ENCODE results near the gene LY6G5B.
A peak's percentile ranks its signal among the peaks of the same experiment; 100 is the strongest.

Gene LY6G5B

GRCh38 chr6:31666337-31666965, 3.3 kb upstream of the LY6G5B start:
- Histone ChIP-seq H3K4me2 (ENCODE audit: insufficient read depth, low read length, poor library complexity, severe bottlenecking) (peak overlapping the region; percentile 71), H2BK5ac (ENCODE audit: low read length) (peak overlapping the region; percentile 25), H3K14ac (ENCODE audit: low read length) (no peak overlapping the region), H3K9ac (ENCODE audit: low read depth, low read length, poor library complexity) (peak overlapping the region; percentile 99), H3K27ac (replicated peaks; ENCODE audit: low read length) (no peak overlapping the region), H3K79me1 (ENCODE audit: low read depth, low read length) (peaks cover 7% of the 10 kb centered on the region), H3K4me1 (ENCODE audit: control insufficient read depth in 2 of 2, insufficient read depth in 1 of 2, low read depth in 1 of 2, low read length in 2 of 2) (peaks cover 13 to 14% of the 10 kb centered on the region in 2 donors), H3K18ac (ENCODE audit: low read length) (peak overlapping the region; percentile 97), H2BK120ac (ENCODE audit: low read depth, low read length) (no peak overlapping the region), H3K9me3 (replicated peaks in 1 of 2; ENCODE audit: control insufficient read depth in 2 of 2, insufficient read depth in 1 of 2, low read depth in 1 of 2, low read length in 2 of 2) (no peaks in the 10 kb centered on the region), H2AFZ (ENCODE audit: low read length) (peak overlapping the region; percentile 85), H2BK15ac (ENCODE audit: low read length) (no peak overlapping the region), H2BK12ac (ENCODE audit: low read length) (no peak overlapping the region), H3K27me3 (ENCODE audit: control insufficient read depth in 3 of 3, insufficient read depth in 3 of 3, low read depth in 1 of 3, low read length in 3 of 3) (no peaks in the 10 kb centered on the region), H3K36me3 (replicated peaks in 1 of 2; ENCODE audit: control insufficient read depth in 2 of 2, insufficient read depth in 2 of 2, low read length in 2 of 2) (peaks cover 42 to 78% of the 10 kb centered on the region in 2 donors), H2AK5ac (ENCODE audit: low read depth, low read length) (peak overlapping the region; percentile 21), H3K4ac (ENCODE audit: low read length) (no peak overlapping the region), H4K8ac (ENCODE audit: low read depth, low read length) (no peak overlapping the region), H3K4me3 (ENCODE audit: low read length in 2 of 2) (peak overlapping the region; percentile 90 to 92), H4K91ac (ENCODE audit: low read depth, low read length, poor library complexity) (no peak overlapping the region), H3K23ac (ENCODE audit: low read depth, low read length, poor library complexity) (peak overlapping the region; percentile 58)
- no peak for DNase-seq (ENCODE audit: low spot score)
- no CpG with 5 or more reads among the region's 15 CpGs for WGBS, 2 donors (ENCODE audit: extremely low coverage in 2 of 2, insufficient read length in 2 of 2, insufficient replicate concordance in 1 of 2)

- no peaks in the 10 kb centered on the region for H3K79me1 ChIP-seq (ENCODE audit: low read depth, low read length)
These were observed 6.6 kb downstream of the LY6G5B start for GRCh38 chr6:31676322-31676903.

GRCh38 chr6:31676904-31677303, 7.1 kb downstream of the LY6G5B start:
- Histone ChIP-seq H2AFZ (ENCODE audit: low read length) (no peak overlapping the region), H3K14ac (ENCODE audit: low read length) (no peak overlapping the region), H3K36me3 (replicated peaks in 1 of 2; ENCODE audit: control insufficient read depth in 2 of 2, insufficient read depth in 2 of 2, low read length in 2 of 2) (peaks cover 8 to 22% of the 10 kb centered on the region in 2 donors), H3K23ac (ENCODE audit: low read depth, low read length, poor library complexity) (no peak overlapping the region), H4K8ac (ENCODE audit: low read depth, low read length) (no peak overlapping the region), H3K9ac (ENCODE audit: low read depth, low read length, poor library complexity) (no peak overlapping the region), H3K4ac (ENCODE audit: low read length) (no peak overlapping the region), H2BK12ac (ENCODE audit: low read length) (no peak overlapping the region), H4K91ac (ENCODE audit: low read depth, low read length, poor library complexity) (no peak overlapping the region), H3K9me3 (replicated peaks in 1 of 2; ENCODE audit: control insufficient read depth in 2 of 2, insufficient read depth in 1 of 2, low read depth in 1 of 2, low read length in 2 of 2) (no peaks in the 10 kb centered on the region), H2AK5ac (ENCODE audit: low read depth, low read length) (no peak overlapping the region), H3K27me3 (ENCODE audit: control insufficient read depth in 3 of 3, insufficient read depth in 3 of 3, low read depth in 1 of 3, low read length in 3 of 3) (peaks cover 0 to 14% (median 6%) of the 10 kb centered on the region in 3 experiments), H3K4me1 (ENCODE audit: control insufficient read depth in 2 of 2, insufficient read depth in 1 of 2, low read depth in 1 of 2, low read length in 2 of 2) (peaks cover 2 to 4% of the 10 kb centered on the region in 2 donors), H3K4me3 (ENCODE audit: low read length in 2 of 2) (no peak overlapping the region), H2BK15ac (ENCODE audit: low read length) (no peak overlapping the region), H3K27ac (replicated peaks; ENCODE audit: low read length) (no peak overlapping the region), H3K18ac (ENCODE audit: low read length) (no peak overlapping the region), H2BK5ac (ENCODE audit: low read length) (no peak overlapping the region), H2BK120ac (ENCODE audit: low read depth, low read length) (no peak overlapping the region), H3K4me2 (ENCODE audit: insufficient read depth, low read length, poor library complexity, severe bottlenecking) (no peak overlapping the region), H3K79me1 (ENCODE audit: low read depth, low read length) (no peaks in the 10 kb centered on the region)
- no peak for DNase-seq (ENCODE audit: low spot score)
- no CpG with 5 or more reads among the region's 6 CpGs for WGBS, 2 donors (ENCODE audit: extremely low coverage in 2 of 2, insufficient read length in 2 of 2, insufficient replicate concordance in 1 of 2)

More at GRCh38 chr6:31676322-31676903, 6.6 kb downstream of the LY6G5B start:
- Histone ChIP-seq H2BK5ac (ENCODE audit: low read length) (no peak overlapping the region), H3K18ac (ENCODE audit: low read length) (no peak overlapping the region), H3K14ac (ENCODE audit: low read length) (no peak overlapping the region), H3K27ac (replicated peaks; ENCODE audit: low read length) (no peak overlapping the region), H3K4me2 (ENCODE audit: insufficient read depth, low read length, poor library complexity, severe bottlenecking) (no peak overlapping the region), H3K4me1 (ENCODE audit: control insufficient read depth in 2 of 2, insufficient read depth in 1 of 2, low read depth in 1 of 2, low read length in 2 of 2) (peaks cover 2% of the 10 kb centered on the region in 2 donors), H4K91ac (ENCODE audit: low read depth, low read length, poor library complexity) (no peak overlapping the region), H3K9ac (ENCODE audit: low read depth, low read length, poor library complexity) (peak overlapping the region; percentile 10), H3K23ac (ENCODE audit: low read depth, low read length, poor library complexity) (no peak overlapping the region), H2BK120ac (ENCODE audit: low read depth, low read length) (no peak overlapping the region), H2AFZ (ENCODE audit: low read length) (no peak overlapping the region), H3K4me3 (ENCODE audit: low read length in 2 of 2) (no peak overlapping the region), H2BK15ac (ENCODE audit: low read length) (no peak overlapping the region), H3K9me3 (replicated peaks in 1 of 2; ENCODE audit: control insufficient read depth in 2 of 2, insufficient read depth in 1 of 2, low read depth in 1 of 2, low read length in 2 of 2) (no peaks in the 10 kb centered on the region), H3K27me3 (ENCODE audit: control insufficient read depth in 3 of 3, insufficient read depth in 3 of 3, low read depth in 1 of 3, low read length in 3 of 3) (peaks cover 0 to 9% (median 1%) of the 10 kb centered on the region in 3 experiments), H2BK12ac (ENCODE audit: low read length) (no peak overlapping the region), H3K4ac (ENCODE audit: low read length) (no peak overlapping the region), H2AK5ac (ENCODE audit: low read depth, low read length) (no peak overlapping the region), H4K8ac (ENCODE audit: low read depth, low read length) (no peak overlapping the region), H3K36me3 (replicated peaks in 1 of 2; ENCODE audit: control insufficient read depth in 2 of 2, insufficient read depth in 2 of 2, low read length in 2 of 2) (peaks cover 11 to 24% of the 10 kb centered on the region in 2 donors)
- WGBS, 2 donors (ENCODE audit: extremely low coverage in 2 of 2, insufficient read length in 2 of 2, insufficient replicate concordance in 1 of 2): no CpG with 5 or more reads among the region's 4 CpGs
- DNase-seq (ENCODE audit: low spot score): no peak

GRCh38 chr6:31677955-31678354, 8.2 kb downstream of the LY6G5B start:
- no CpG with 5 or more reads among the region's 8 CpGs for WGBS, 2 donors (ENCODE audit: extremely low coverage in 2 of 2, insufficient read length in 2 of 2, insufficient replicate concordance in 1 of 2)
- Histone ChIP-seq H3K27ac (replicated peaks; ENCODE audit: low read length) (no peak overlapping the region), H3K36me3 (replicated peaks in 1 of 2; ENCODE audit: control insufficient read depth in 2 of 2, insufficient read depth in 2 of 2, low read length in 2 of 2) (peaks cover 2 to 16% of the 10 kb centered on the region in 2 donors), H4K91ac (ENCODE audit: low read depth, low read length, poor library complexity) (no peak overlapping the region), H3K14ac (ENCODE audit: low read length) (no peak overlapping the region), H2AFZ (ENCODE audit: low read length) (no peak overlapping the region), H3K79me1 (ENCODE audit: low read depth, low read length) (no peaks in the 10 kb centered on the region), H3K4ac (ENCODE audit: low read length) (no peak overlapping the region), H3K4me1 (ENCODE audit: control insufficient read depth in 2 of 2, insufficient read depth in 1 of 2, low read depth in 1 of 2, low read length in 2 of 2) (peaks cover 2 to 4% of the 10 kb centered on the region in 2 donors), H3K18ac (ENCODE audit: low read length) (no peak overlapping the region), H2BK15ac (ENCODE audit: low read length) (no peak overlapping the region), H3K9me3 (replicated peaks in 1 of 2; ENCODE audit: control insufficient read depth in 2 of 2, insufficient read depth in 1 of 2, low read depth in 1 of 2, low read length in 2 of 2) (no peaks in the 10 kb centered on the region), H2AK5ac (ENCODE audit: low read depth, low read length) (no peak overlapping the region), H3K27me3 (ENCODE audit: control insufficient read depth in 3 of 3, insufficient read depth in 3 of 3, low read depth in 1 of 3, low read length in 3 of 3) (peaks cover 0 to 16% (median 7%) of the 10 kb centered on the region in 3 experiments), H3K4me3 (ENCODE audit: low read length in 2 of 2) (no peak overlapping the region), H2BK12ac (ENCODE audit: low read length) (no peak overlapping the region), H3K9ac (ENCODE audit: low read depth, low read length, poor library complexity) (no peak overlapping the region), H2BK5ac (ENCODE audit: low read length) (no peak overlapping the region), H3K4me2 (ENCODE audit: insufficient read depth, low read length, poor library complexity, severe bottlenecking) (no peak overlapping the region), H3K23ac (ENCODE audit: low read depth, low read length, poor library complexity) (no peak overlapping the region), H2BK120ac (ENCODE audit: low read depth, low read length) (no peak overlapping the region), H4K8ac (ENCODE audit: low read depth, low read length) (no peak overlapping the region)
- DNase-seq (ENCODE audit: low spot score): no peak

All from neuronal stem cell (in vitro differentiated cells).